OCI-LY7 (cell line): ENCODE results near the gene POGLUT3. TPM values are rescaled to one million over a fixed set of nuclear protein-coding genes. Genes with fewer than 3 reads are reported as not detected.

ENCODE experiments used
- BruUV-seq: library from RNA; stranded (reverse); fragments of 400-500 nt; replicated peaks from 2 replicates; lab custom pipeline; 2021; lab: Mats Ljungman, UMichigan
- CTCF ChIA-PET: fragments of 300-600 bp; sonication (Branson Sonifier 250); formaldehyde crosslinking; loops from one replicate; lab custom pipeline; 2022; ENCODE audit warnings: antibody characterized with exemption; ENCODE audit not compliant: unreplicated experiment; lab: Charles Lee
- POLR2A ChIA-PET: fragments of 300-600 bp; sonication (Branson Sonifier 250); formaldehyde crosslinking; loops from one replicate; lab custom pipeline; 2022; ENCODE audit warnings: antibody characterized with exemption; lab: Charles Lee
- DNase-seq: peaks from one replicate; pipeline ENCODE4 v3.0.0-alpha.2; 2015; ENCODE audit warnings: low spot score
- H2AFZ ChIP-seq: fragments of 200-600 bp; sonication (generic), shearing (Covaris generic); 2 replicates; pipeline ENCODE4 v1.6.1; 2014; ENCODE audit warnings: mild to moderate bottlenecking, antibody characterized with exemption, low read length, moderate library complexity
- H3K27ac ChIP-seq: fragments of 200-600 bp; sonication (generic); 2 replicates; pipeline ENCODE4 v1.5.1; 2014; ENCODE audit warnings: mixed run types, low read depth, mild to moderate bottlenecking, moderate library complexity, low read length, inconsistent platforms; ENCODE audit not compliant: poor library complexity, severe bottlenecking
- H3K36me3 ChIP-seq: fragments of 200-600 bp; sonication (generic); 2 replicates; pipeline ENCODE4 v1.6.1; 2014; ENCODE audit warnings: mild to moderate bottlenecking, antibody characterized with exemption, low read length, moderate library complexity, mixed read lengths; ENCODE audit not compliant: insufficient read depth
- H3K4me1 ChIP-seq: fragments of 200-600 bp; sonication (generic); 2 replicates; pipeline ENCODE4 v1.5.1; 2014; ENCODE audit warnings: mild to moderate bottlenecking, low read length; ENCODE audit not compliant: insufficient read depth, poor library complexity, severe bottlenecking
- H3K4me2 ChIP-seq: fragments of 200-600 bp; sonication (generic); 2 replicates; pipeline ENCODE4 v1.6.1; 2014; ENCODE audit warnings: mild to moderate bottlenecking, low read length
- H3K4me3 ChIP-seq: fragments of 200-600 bp; sonication (generic); 2 replicates; pipeline ENCODE4 v1.5.1; 2014; ENCODE audit warnings: mild to moderate bottlenecking, low read depth, low read length; ENCODE audit not compliant: poor library complexity, severe bottlenecking
- H3K79me2 ChIP-seq: fragments of 200-600 bp; sonication (generic); 2 replicates; pipeline ENCODE4 v1.6.1; 2016; ENCODE audit warnings: low read depth, mild to moderate bottlenecking, low read length, moderate library complexity, mixed read lengths; ENCODE audit not compliant: insufficient read depth
- H3K9me2 ChIP-seq: fragments of 200-600 bp; sonication (generic); 2 replicates; pipeline ENCODE4 v1.6.1; 2016; ENCODE audit warnings: mild to moderate bottlenecking, low read length, mixed read lengths; ENCODE audit not compliant: insufficient read depth
- H3K9me3 ChIP-seq: fragments of 200-600 bp; sonication (generic); 2 replicates; pipeline ENCODE4 v1.6.1; 2014; ENCODE audit warnings: mild to moderate bottlenecking, mixed run types, low read length, mixed read lengths
- H4K20me1 ChIP-seq: fragments of 200-600 bp; sonication (generic); 2 replicates; pipeline ENCODE4 v1.6.1; 2014; ENCODE audit warnings: mild to moderate bottlenecking, antibody characterized with exemption, low read length, moderate library complexity, mixed read lengths; ENCODE audit not compliant: insufficient read depth
- CTCF ChIP-seq: fragments of 200-600 bp; sonication (generic); conservative IDR thresholded peaks from 2 replicates; pipeline ENCODE4 v1.5.1; 2014; ENCODE audit warnings: mild to moderate bottlenecking, antibody characterized with exemption, low read length, moderate library complexity, mixed read lengths
- EZH2phosphoT487 ChIP-seq: fragments of 200-600 bp; sonication (generic); IDR thresholded peaks from 2 replicates; pipeline ENCODE4 v1.6.1; 2018; ENCODE audit warnings: low read depth, borderline replicate concordance, mild to moderate bottlenecking, mixed run types, antibody characterized with exemption, low read length, moderate library complexity, mixed read lengths
- intact Hi-C: fragments of 100-400 bp; cut with micrococcal nuclease; formaldehyde crosslinking; loops from one replicate; pipeline ENCODE4 v1.10.0; 2022; ENCODE audit not compliant: unreplicated experiment
- total RNA-seq, 2 experiments: library from RNA; depleted of rRNA in 1 of 2; stranded (reverse); fragments of >200 nt in 1 of 2; shearing (Covaris generic) in 1 of 2; gene quantifications; 2 replicates each; pipeline ENCODE4 v1.2.3, GENCODE V29; 2014 to 2022

POGLUT3 gene
- total RNA-seq, 2 experiments from 2014 or later, result not detected

GRCh38 chr11:108511851-108512474, 13.8 kb upstream of the POGLUT3 start:
- Histone ChIP-seq H3K4me3 (no peak overlapping the region), H3K9me3 (no peaks in the 10 kb centered on the region), H2AFZ (no peak overlapping the region), H3K4me2 (no peak overlapping the region), H3K79me2 (no peaks in the 10 kb centered on the region), H3K36me3 (no peaks in the 10 kb centered on the region), H4K20me1 (no peaks in the 10 kb centered on the region), H3K9me2 (no peaks in the 10 kb centered on the region), H3K27ac (no peak overlapping the region), H3K4me1 (no peaks in the 10 kb centered on the region)
- no peak for DNase-seq
- no TSS peak for BruUV-seq
- ChIA-PET POLR2A (no interaction called here), CTCF (no interaction called here)
- intact Hi-C loops, result no loop called here
- TF ChIP-seq EZH2phosphoT487, result no peak
- no peak for TF ChIP-seq CTCF

- TF ChIP-seq EZH2phosphoT487, result no peak
- TF ChIP-seq CTCF, result no peak
- Histone ChIP-seq H3K79me2 (no peaks in the 10 kb centered on the region), H4K20me1 (no peaks in the 10 kb centered on the region), H2AFZ (no peak overlapping the region), H3K4me1 (no peaks in the 10 kb centered on the region), H3K4me2 (no peak overlapping the region), H3K36me3 (no peaks in the 10 kb centered on the region), H3K9me2 (no peaks in the 10 kb centered on the region), H3K4me3 (no peak overlapping the region), H3K9me3 (no peaks in the 10 kb centered on the region), H3K27ac (no peak overlapping the region)
- POLR2A ChIA-PET, result interaction anchor here (1.1 kb wide), 1 partner anchor 89 kb away, joined by 3 read pairs; no protein-coding TSS in a partner anchor
- intact Hi-C loops, result no loop called here
- CTCF ChIA-PET, result no interaction called here
- DNase-seq, result no peak
- no TSS peak for BruUV-seq
These were observed 10.7 kb upstream of the POGLUT3 start for GRCh38 chr11:108508653-108509593.

- Histone ChIP-seq H3K27ac (no peak overlapping the region), H3K4me1 (no peaks in the 10 kb centered on the region), H3K79me2 (no peaks in the 10 kb centered on the region), H3K36me3 (no peaks in the 10 kb centered on the region), H3K9me2 (no peaks in the 10 kb centered on the region), H3K9me3 (no peaks in the 10 kb centered on the region), H2AFZ (no peak overlapping the region), H4K20me1 (no peaks in the 10 kb centered on the region), H3K4me3 (no peak overlapping the region), H3K4me2 (no peak overlapping the region)
- ChIA-PET CTCF (no interaction called here), POLR2A (no interaction called here)
- no peak for DNase-seq
- intact Hi-C loops, result no loop called here
- TF ChIP-seq CTCF, result no peak
- TF ChIP-seq EZH2phosphoT487, result no peak
- BruUV-seq, result no TSS peak
These were observed 3.2 kb upstream of the POGLUT3 start for GRCh38 chr11:108501396-108501795.
